Measurements from ENCODE around the gene LDLRAD1.

The LDLRAD1 gene

DNA sequence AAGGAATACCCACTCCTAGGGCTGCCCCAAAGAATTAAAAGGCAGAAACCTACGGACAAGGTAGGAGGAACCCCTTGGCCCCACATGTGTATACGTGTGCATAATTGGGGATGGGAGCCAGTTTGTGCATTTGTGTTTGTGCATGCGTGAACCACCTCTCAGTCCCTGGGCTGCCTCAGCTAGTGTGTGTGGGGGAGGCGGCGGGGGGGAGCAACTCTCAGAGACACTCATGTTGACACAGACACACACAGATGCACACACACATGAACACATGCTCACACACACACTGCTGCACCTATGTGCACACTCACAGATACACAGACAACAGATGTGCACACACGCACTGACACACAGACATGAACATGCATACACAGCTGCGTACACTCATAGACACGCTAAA is 5.1 kb downstream of the LDLRAD1 start:
- TF ChIP-seq OSR1 (CRISPR knock-in tag; IDR thresholded peaks at IDR 0.05): no peak
- no peak for TF ChIP-seq ZNF565 (CRISPR knock-in tag; conservative IDR thresholded peaks at IDR 0.05; ENCODE audit: low read depth)
- no peak for TF ChIP-seq ZFP3 (CRISPR knock-in tag; IDR thresholded peaks at IDR 0.05)
- no peak for TF ChIP-seq RARB (CRISPR knock-in tag; IDR thresholded peaks at IDR 0.05)
- TF ChIP-seq, protein P1, sequence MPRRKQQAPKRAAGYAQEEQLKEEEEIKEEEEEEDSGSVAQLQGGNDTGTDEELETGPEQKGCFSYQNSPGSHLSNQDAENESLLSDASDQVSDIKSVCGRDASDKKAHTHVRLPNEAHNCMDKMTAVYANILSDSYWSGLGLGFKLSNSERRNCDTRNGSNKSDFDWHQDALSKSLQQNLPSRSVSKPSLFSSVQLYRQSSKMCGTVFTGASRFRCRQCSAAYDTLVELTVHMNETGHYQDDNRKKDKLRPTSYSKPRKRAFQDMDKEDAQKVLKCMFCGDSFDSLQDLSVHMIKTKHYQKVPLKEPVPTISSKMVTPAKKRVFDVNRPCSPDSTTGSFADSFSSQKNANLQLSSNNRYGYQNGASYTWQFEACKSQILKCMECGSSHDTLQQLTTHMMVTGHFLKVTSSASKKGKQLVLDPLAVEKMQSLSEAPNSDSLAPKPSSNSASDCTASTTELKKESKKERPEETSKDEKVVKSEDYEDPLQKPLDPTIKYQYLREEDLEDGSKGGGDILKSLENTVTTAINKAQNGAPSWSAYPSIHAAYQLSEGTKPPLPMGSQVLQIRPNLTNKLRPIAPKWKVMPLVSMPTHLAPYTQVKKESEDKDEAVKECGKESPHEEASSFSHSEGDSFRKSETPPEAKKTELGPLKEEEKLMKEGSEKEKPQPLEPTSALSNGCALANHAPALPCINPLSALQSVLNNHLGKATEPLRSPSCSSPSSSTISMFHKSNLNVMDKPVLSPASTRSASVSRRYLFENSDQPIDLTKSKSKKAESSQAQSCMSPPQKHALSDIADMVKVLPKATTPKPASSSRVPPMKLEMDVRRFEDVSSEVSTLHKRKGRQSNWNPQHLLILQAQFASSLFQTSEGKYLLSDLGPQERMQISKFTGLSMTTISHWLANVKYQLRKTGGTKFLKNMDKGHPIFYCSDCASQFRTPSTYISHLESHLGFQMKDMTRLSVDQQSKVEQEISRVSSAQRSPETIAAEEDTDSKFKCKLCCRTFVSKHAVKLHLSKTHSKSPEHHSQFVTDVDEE (CRISPR knock-in tag; IDR thresholded peaks at IDR 0.05): no peak
- no peak for TF ChIP-seq TOX (CRISPR knock-in tag; IDR thresholded peaks at IDR 0.05; ENCODE audit: borderline replicate concordance)
- TF ChIP-seq, protein P2, sequence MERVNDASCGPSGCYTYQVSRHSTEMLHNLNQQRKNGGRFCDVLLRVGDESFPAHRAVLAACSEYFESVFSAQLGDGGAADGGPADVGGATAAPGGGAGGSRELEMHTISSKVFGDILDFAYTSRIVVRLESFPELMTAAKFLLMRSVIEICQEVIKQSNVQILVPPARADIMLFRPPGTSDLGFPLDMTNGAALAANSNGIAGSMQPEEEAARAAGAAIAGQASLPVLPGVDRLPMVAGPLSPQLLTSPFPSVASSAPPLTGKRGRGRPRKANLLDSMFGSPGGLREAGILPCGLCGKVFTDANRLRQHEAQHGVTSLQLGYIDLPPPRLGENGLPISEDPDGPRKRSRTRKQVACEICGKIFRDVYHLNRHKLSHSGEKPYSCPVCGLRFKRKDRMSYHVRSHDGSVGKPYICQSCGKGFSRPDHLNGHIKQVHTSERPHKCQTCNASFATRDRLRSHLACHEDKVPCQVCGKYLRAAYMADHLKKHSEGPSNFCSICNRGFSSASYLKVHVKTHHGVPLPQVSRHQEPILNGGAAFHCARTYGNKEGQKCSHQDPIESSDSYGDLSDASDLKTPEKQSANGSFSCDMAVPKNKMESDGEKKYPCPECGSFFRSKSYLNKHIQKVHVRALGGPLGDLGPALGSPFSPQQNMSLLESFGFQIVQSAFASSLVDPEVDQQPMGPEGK (CRISPR knock-in tag; IDR thresholded peaks at IDR 0.05; ENCODE audit: borderline replicate concordance): no peak
- TF ChIP-seq ZNF70 (CRISPR knock-in tag; IDR thresholded peaks at IDR 0.05): no peak
- no peak for TF ChIP-seq ZFP30 (CRISPR knock-in tag; IDR thresholded peaks at IDR 0.05)
- no peak for TF ChIP-seq ARNTL (CRISPR knock-in tag; IDR thresholded peaks at IDR 0.05; ENCODE audit: borderline replicate concordance, low read depth)
- no peak for TF ChIP-seq CSDC2 (CRISPR knock-in tag; IDR thresholded peaks at IDR 0.05)
- TF ChIP-seq BACH2 (CRISPR knock-in tag; IDR thresholded peaks at IDR 0.05; ENCODE audit: borderline replicate concordance): no peak
- no peak for TF ChIP-seq ESRRG (CRISPR knock-in tag; IDR thresholded peaks at IDR 0.05)
- TF ChIP-seq, protein P3, sequence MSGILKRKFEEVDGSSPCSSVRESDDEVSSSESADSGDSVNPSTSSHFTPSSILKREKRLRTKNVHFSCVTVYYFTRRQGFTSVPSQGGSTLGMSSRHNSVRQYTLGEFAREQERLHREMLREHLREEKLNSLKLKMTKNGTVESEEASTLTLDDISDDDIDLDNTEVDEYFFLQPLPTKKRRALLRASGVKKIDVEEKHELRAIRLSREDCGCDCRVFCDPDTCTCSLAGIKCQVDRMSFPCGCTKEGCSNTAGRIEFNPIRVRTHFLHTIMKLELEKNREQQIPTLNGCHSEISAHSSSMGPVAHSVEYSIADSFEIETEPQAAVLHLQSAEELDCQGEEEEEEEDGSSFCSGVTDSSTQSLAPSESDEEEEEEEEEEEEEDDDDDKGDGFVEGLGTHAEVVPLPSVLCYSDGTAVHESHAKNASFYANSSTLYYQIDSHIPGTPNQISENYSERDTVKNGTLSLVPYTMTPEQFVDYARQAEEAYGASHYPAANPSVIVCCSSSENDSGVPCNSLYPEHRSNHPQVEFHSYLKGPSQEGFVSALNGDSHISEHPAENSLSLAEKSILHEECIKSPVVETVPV (CRISPR knock-in tag; IDR thresholded peaks at IDR 0.05): no peak
- TF ChIP-seq, protein P4, sequence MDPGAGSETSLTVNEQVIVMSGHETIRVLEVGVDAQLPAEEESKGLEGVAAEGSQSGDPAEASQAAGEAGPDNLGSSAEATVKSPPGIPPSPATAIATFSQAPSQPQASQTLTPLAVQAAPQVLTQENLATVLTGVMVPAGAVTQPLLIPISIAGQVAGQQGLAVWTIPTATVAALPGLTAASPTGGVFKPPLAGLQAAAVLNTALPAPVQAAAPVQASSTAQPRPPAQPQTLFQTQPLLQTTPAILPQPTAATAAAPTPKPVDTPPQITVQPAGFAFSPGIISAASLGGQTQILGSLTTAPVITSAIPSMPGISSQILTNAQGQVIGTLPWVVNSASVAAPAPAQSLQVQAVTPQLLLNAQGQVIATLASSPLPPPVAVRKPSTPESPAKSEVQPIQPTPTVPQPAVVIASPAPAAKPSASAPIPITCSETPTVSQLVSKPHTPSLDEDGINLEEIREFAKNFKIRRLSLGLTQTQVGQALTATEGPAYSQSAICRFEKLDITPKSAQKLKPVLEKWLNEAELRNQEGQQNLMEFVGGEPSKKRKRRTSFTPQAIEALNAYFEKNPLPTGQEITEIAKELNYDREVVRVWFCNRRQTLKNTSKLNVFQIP (CRISPR knock-in tag; IDR thresholded peaks at IDR 0.05; ENCODE audit: borderline replicate concordance, low read depth): no peak
- TF ChIP-seq TCF4 (CRISPR knock-in tag; IDR thresholded peaks at IDR 0.05; ENCODE audit: borderline replicate concordance): no peak
- TF ChIP-seq ISL1 (CRISPR knock-in tag; IDR thresholded peaks at IDR 0.05): no peak
- TF ChIP-seq, protein P5, sequence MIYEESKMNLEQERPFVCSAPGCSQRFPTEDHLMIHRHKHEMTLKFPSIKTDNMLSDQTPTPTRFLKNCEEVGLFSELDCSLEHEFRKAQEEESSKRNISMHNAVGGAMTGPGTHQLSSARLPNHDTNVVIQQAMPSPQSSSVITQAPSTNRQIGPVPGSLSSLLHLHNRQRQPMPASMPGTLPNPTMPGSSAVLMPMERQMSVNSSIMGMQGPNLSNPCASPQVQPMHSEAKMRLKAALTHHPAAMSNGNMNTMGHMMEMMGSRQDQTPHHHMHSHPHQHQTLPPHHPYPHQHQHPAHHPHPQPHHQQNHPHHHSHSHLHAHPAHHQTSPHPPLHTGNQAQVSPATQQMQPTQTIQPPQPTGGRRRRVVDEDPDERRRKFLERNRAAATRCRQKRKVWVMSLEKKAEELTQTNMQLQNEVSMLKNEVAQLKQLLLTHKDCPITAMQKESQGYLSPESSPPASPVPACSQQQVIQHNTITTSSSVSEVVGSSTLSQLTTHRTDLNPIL (CRISPR knock-in tag; IDR thresholded peaks at IDR 0.05; ENCODE audit: low read depth): no peak
- no peak for ATAC-seq

DNA sequence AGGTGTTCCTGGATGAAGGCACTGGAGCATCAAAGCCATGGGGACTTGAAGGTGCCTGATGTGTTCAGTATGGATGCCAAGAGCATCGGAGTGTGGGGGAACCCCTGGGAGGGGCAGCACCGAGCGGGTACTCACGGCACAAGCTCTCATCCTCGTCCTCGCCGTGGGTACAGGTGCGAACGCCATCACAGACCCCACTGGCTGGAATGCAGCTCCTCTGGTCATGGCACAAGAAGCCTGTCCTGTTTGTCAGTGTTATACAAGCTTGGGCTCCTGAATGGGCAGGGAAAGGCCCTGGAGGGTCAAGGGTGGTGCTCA is 6.0 kb downstream of the LDLRAD1 start:
- TF ChIP-seq ZFP3 (CRISPR knock-in tag; IDR thresholded peaks at IDR 0.05) (no peak), ZNF70 (CRISPR knock-in tag; IDR thresholded peaks at IDR 0.05) (no peak), ZFP30 (CRISPR knock-in tag; IDR thresholded peaks at IDR 0.05) (no peak), ARNTL (CRISPR knock-in tag; IDR thresholded peaks at IDR 0.05; ENCODE audit: borderline replicate concordance, low read depth) (no peak), TCF4 (CRISPR knock-in tag; IDR thresholded peaks at IDR 0.05; ENCODE audit: borderline replicate concordance) (no peak), CSDC2 (CRISPR knock-in tag; IDR thresholded peaks at IDR 0.05) (no peak), ZNF8 (CRISPR knock-in tag; IDR thresholded peaks at IDR 0.05) (no peak), ISL1 (CRISPR knock-in tag; IDR thresholded peaks at IDR 0.05) (no peak), RARB (CRISPR knock-in tag; IDR thresholded peaks at IDR 0.05) (no peak)
- TF ChIP-seq, protein P1 (CRISPR knock-in tag; IDR thresholded peaks at IDR 0.05): no peak
- TF ChIP-seq, protein P2 (CRISPR knock-in tag; IDR thresholded peaks at IDR 0.05; ENCODE audit: borderline replicate concordance): no peak
- TF ChIP-seq, protein P5 (CRISPR knock-in tag; IDR thresholded peaks at IDR 0.05; ENCODE audit: low read depth): no peak
- no peak for ATAC-seq
